ENCODE results near the gene USH2A.

- TF ChIP-seq, protein P1, sequence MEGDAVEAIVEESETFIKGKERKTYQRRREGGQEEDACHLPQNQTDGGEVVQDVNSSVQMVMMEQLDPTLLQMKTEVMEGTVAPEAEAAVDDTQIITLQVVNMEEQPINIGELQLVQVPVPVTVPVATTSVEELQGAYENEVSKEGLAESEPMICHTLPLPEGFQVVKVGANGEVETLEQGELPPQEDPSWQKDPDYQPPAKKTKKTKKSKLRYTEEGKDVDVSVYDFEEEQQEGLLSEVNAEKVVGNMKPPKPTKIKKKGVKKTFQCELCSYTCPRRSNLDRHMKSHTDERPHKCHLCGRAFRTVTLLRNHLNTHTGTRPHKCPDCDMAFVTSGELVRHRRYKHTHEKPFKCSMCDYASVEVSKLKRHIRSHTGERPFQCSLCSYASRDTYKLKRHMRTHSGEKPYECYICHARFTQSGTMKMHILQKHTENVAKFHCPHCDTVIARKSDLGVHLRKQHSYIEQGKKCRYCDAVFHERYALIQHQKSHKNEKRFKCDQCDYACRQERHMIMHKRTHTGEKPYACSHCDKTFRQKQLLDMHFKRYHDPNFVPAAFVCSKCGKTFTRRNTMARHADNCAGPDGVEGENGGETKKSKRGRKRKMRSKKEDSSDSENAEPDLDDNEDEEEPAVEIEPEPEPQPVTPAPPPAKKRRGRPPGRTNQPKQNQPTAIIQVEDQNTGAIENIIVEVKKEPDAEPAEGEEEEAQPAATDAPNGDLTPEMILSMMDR (IDR thresholded peaks at IDR 0.05) = no peak
- no peak for TF ChIP-seq POLR2A (IDR thresholded peaks at IDR 0.05)
- no peak for TF ChIP-seq EP300 (IDR thresholded peaks at IDR 0.05)
Measured at GRCh38 chr1:215780139-215780538, 643.1 kb downstream of the USH2A start.
